H1 (cell line): ENCODE results near the gene NEDD4L. TPM values are rescaled to one million over a fixed set of nuclear protein-coding genes. Genes with fewer than 3 reads are reported as not detected.

ENCODE experiments used
- CTCF ChIA-PET: fragments of 300-600 bp; sonication (Branson Sonifier 250); formaldehyde crosslinking; loops from one replicate; lab custom pipeline; 2021; ENCODE audit not compliant: partially characterized antibody; lab: Charles Lee
- POLR2A ChIA-PET: fragments of 300-600 bp; sonication (Branson Sonifier 250); formaldehyde crosslinking; loops from one replicate; lab custom pipeline; 2021; ENCODE audit warnings: inconsistent platforms; ENCODE audit not compliant: partially characterized antibody; lab: Charles Lee
- DNase-seq, 2 experiments: peaks; one replicate each; pipeline versions ENCODE4 v3.0.0 to v3.0.0-alpha.2; 2010 to 2022; ENCODE audit warnings: low spot score in 2 of 2, low read depth in 1 of 2, mixed read lengths in 1 of 2
- FAIRE-seq: peaks from 2 replicates; lab custom pipeline; 2011; peaks lifted over from hg19 to GRCh38; lab: Jason Lieb, UNC
- H2AFZ ChIP-seq: 2 replicates; pipeline ENCODE4 v1.8.1; 2012; ENCODE audit warnings: low read length, inconsistent platforms
- H2AK5ac ChIP-seq: 2 replicates; pipeline ENCODE4 v1.6.1; 2013; ENCODE audit warnings: low read depth, low read length
- H2BK120ac ChIP-seq: replicated peaks from 2 replicates; pipeline ENCODE3; 2013; ENCODE audit warnings: low read depth, low read length, inconsistent platforms
- H2BK12ac ChIP-seq: 2 replicates; pipeline ENCODE4 v1.6.1; 2013; ENCODE audit warnings: low read depth, low read length
- H2BK15ac ChIP-seq: 2 replicates; pipeline ENCODE4 v1.6.1; 2013; ENCODE audit warnings: low read length
- H2BK20ac ChIP-seq: 2 replicates; pipeline ENCODE4 v1.6.1; 2013; ENCODE audit warnings: low read length
- H2BK5ac ChIP-seq: 2 replicates; pipeline ENCODE4 v1.6.1; 2013; ENCODE audit warnings: low read depth, low read length
- H3K14ac ChIP-seq: 2 replicates; pipeline ENCODE4 v1.6.1; 2013; ENCODE audit warnings: inconsistent platforms; ENCODE audit not compliant: insufficient read length
- H3K18ac ChIP-seq: 2 replicates; pipeline ENCODE4 v1.6.1; 2013; ENCODE audit warnings: low read length; ENCODE audit errors: extremely low read depth
- H3K23ac ChIP-seq: 2 replicates; pipeline ENCODE4 v1.6.1; 2013; ENCODE audit warnings: inconsistent platforms; ENCODE audit not compliant: insufficient read length
- H3K23me2 ChIP-seq: 2 replicates; pipeline ENCODE4 v1.6.1; 2013; ENCODE audit warnings: low read depth, low read length
- H3K27ac ChIP-seq: 2 replicates; pipeline ENCODE4 v1.6.1; 2011; ENCODE audit warnings: low read depth, low read length, inconsistent platforms
- H3K27me3 ChIP-seq, 4 experiments: replicated peaks in 1 of 4; 1 replicate in 1 of 4; 2 replicates in 3 of 4; pipeline versions ENCODE4 v1.6.1 to v1.8.1; 2011 to 2013; ENCODE audit warnings: low read length in 3 of 4, mild to moderate bottlenecking in 3 of 4, inconsistent platforms in 2 of 4, mixed read lengths in 2 of 4, moderate library complexity in 1 of 4; ENCODE audit not compliant: control insufficient read depth in 3 of 4, insufficient read depth in 3 of 4; ENCODE audit errors: extremely low read depth in 1 of 4
- H3K36me3 ChIP-seq, 4 experiments: 2 replicates each; pipeline versions ENCODE4 v1.6.1 to v1.8.1; 2011 to 2013; ENCODE audit warnings: mild to moderate bottlenecking in 4 of 4, low read length in 3 of 4, moderate library complexity in 2 of 4, control low read depth in 1 of 4, inconsistent platforms in 1 of 4; ENCODE audit not compliant: insufficient read depth in 4 of 4, control insufficient read depth in 2 of 4
- H3K4ac ChIP-seq: replicated peaks from 2 replicates; pipeline ENCODE3; 2013; ENCODE audit warnings: low read length, low read depth, mixed read lengths, inconsistent platforms; ENCODE audit not compliant: insufficient read length
- H3K4me1 ChIP-seq, 4 experiments: replicated peaks in 1 of 4; 1 replicate in 1 of 4; 2 replicates in 3 of 4; pipeline versions ENCODE4 v1.6.1 to v1.8.1; 2011 to 2013; ENCODE audit warnings: low read length in 3 of 4, inconsistent platforms in 2 of 4, mixed read lengths in 1 of 4; ENCODE audit not compliant: insufficient read depth in 4 of 4, control insufficient read depth in 3 of 4
- H3K4me2 ChIP-seq, 2 experiments: 2 replicates each; pipeline versions ENCODE4 v1.6.1 to v1.8.1; 2011 to 2013; ENCODE audit warnings: low read depth in 2 of 2, low read length in 2 of 2, control low read depth in 1 of 2, inconsistent platforms in 1 of 2, mild to moderate bottlenecking in 1 of 2; ENCODE audit not compliant: insufficient read depth in 1 of 2
- H3K4me3 ChIP-seq, 4 experiments: fragments of 200-600, 300-600 bp in 1 of 4; sonication (generic), shearing (Covaris generic), sonication (Bioruptor Twin) in 1 of 4; 2 replicates each; pipeline versions ENCODE4 v1.5.1 to v1.8.1; 2011 to 2016; ENCODE audit warnings: low read length in 4 of 4, low read depth in 3 of 4, control low read depth in 2 of 4, inconsistent platforms in 2 of 4, mild to moderate bottlenecking in 2 of 4, mixed read lengths in 1 of 4, moderate library complexity in 1 of 4; ENCODE audit not compliant: insufficient read depth in 2 of 4; ENCODE audit errors: extremely low read depth in 1 of 4
- H3K56ac ChIP-seq: replicated peaks from 2 replicates; pipeline ENCODE3; 2013; ENCODE audit warnings: low read depth, mild to moderate bottlenecking, mixed read lengths, low read length, inconsistent platforms; ENCODE audit not compliant: insufficient read length
- H3K79me1 ChIP-seq: 2 replicates; pipeline ENCODE4 v1.6.1; 2013; ENCODE audit warnings: low read depth, low read length, control low read depth
- H3K79me2 ChIP-seq, 2 experiments: 2 replicates each; pipeline versions ENCODE4 v1.6.1 to v1.8.1; 2012 to 2013; ENCODE audit warnings: low read length in 2 of 2, mild to moderate bottlenecking in 2 of 2, inconsistent platforms in 1 of 2; ENCODE audit not compliant: insufficient read depth in 2 of 2, control insufficient read depth in 1 of 2
- H3K9ac ChIP-seq, 4 experiments: replicated peaks in 1 of 4; 1 replicate in 1 of 4; 2 replicates in 3 of 4; pipeline versions ENCODE4 v1.6.1 to v1.8.1; 2011 to 2013; ENCODE audit warnings: low read depth in 3 of 4, low read length in 3 of 4, control low read depth in 2 of 4, mild to moderate bottlenecking in 2 of 4, moderate library complexity in 2 of 4, inconsistent platforms in 1 of 4; ENCODE audit errors: extremely low read depth in 1 of 4
- H3K9me3 ChIP-seq, 2 experiments: 2 replicates each; pipeline versions ENCODE4 v1.6.1 to v1.8.1; 2012 to 2013; ENCODE audit warnings: mild to moderate bottlenecking in 2 of 2, moderate library complexity in 2 of 2, control low read depth in 1 of 2, inconsistent platforms in 1 of 2, low read depth in 1 of 2, low read length in 1 of 2, mixed read lengths in 1 of 2; ENCODE audit not compliant: insufficient read depth in 2 of 2
- H4K20me1 ChIP-seq, 2 experiments: replicated peaks in 1 of 2; 2 replicates each; pipeline versions ENCODE3 to v1.8.1; 2011 to 2013; ENCODE audit warnings: inconsistent platforms in 2 of 2, low read length in 2 of 2, mild to moderate bottlenecking in 1 of 2; ENCODE audit not compliant: insufficient read depth in 2 of 2, control insufficient read depth in 1 of 2
- H4K5ac ChIP-seq: 2 replicates; pipeline ENCODE4 v1.6.1; 2013; ENCODE audit warnings: low read length, low read depth, mixed read lengths, inconsistent platforms; ENCODE audit not compliant: insufficient read length
- H4K8ac ChIP-seq: 2 replicates; pipeline ENCODE4 v1.8.0; 2013; ENCODE audit warnings: mild to moderate bottlenecking, moderate library complexity, low read length, inconsistent platforms; ENCODE audit not compliant: insufficient read depth; ENCODE audit errors: extremely low read depth
- H4K91ac ChIP-seq: replicated peaks from 2 replicates; pipeline ENCODE3; 2013; ENCODE audit warnings: low read length, mixed read lengths, inconsistent platforms; ENCODE audit not compliant: insufficient read length
- ASH2L ChIP-seq: fragments of 200-600, 300-600 bp; sonication (generic); IDR thresholded peaks from one replicate; pipeline ENCODE4 v1.7.1; 2017; ENCODE audit warnings: low read length
- BRCA1 ChIP-seq: IDR thresholded peaks from 2 replicates; pipeline ENCODE4 v1.6.1; 2012; ENCODE audit warnings: low read depth, low read length, improper control_type of control experiment
- E2F6 ChIP-seq: IDR thresholded peaks from 2 replicates; pipeline ENCODE4 v1.6.1; 2012; ENCODE audit warnings: inconsistent platforms
- GABPA ChIP-seq: IDR thresholded peaks from 2 replicates; pipeline ENCODE4 v1.6.1; 2011; ENCODE audit warnings: mild to moderate bottlenecking, low read length, moderate library complexity, borderline replicate concordance; ENCODE audit not compliant: insufficient read depth
- SIRT6 ChIP-seq: IDR thresholded peaks from one replicate; pipeline ENCODE4 v1.7.1; 2012; ENCODE audit warnings: low read length, inconsistent platforms
- TAF7 ChIP-seq: optimal IDR thresholded peaks from 2 replicates; pipeline ENCODE3; 2011; ENCODE audit warnings: low read depth, mild to moderate bottlenecking, inconsistent platforms, low read length, moderate library complexity, borderline replicate concordance
- USF2 ChIP-seq: IDR thresholded peaks from 2 replicates; pipeline ENCODE4 v1.6.1; 2011; ENCODE audit warnings: low read length, improper control_type of control experiment
- WGBS, 2 experiments: shearing (Covaris generic) in 1 of 2; methylation state at CpG; one replicate each; pipeline versions ENCODE4 v1.1.6 to v1.1.7; 2013 to 2015; ENCODE audit warnings: low lambda C conversion rate in 2 of 2, mixed read lengths in 2 of 2, inconsistent platforms in 1 of 2, low coverage in 1 of 2, missing lambda C conversion rate in 1 of 2; ENCODE audit not compliant: insufficient replicate concordance in 2 of 2, insufficient coverage in 1 of 2, insufficient read length in 1 of 2; ENCODE audit errors: extremely low coverage in 1 of 2, missing lambda C conversion rate in 1 of 2; 5-methylcytosine and 5-hydroxymethylcytosine counted together
- polyA plus RNA-seq, 7 experiments: library from polyadenylated mRNA; depleted of rRNA in 3 of 7; stranded (reverse) in 5 of 7; unstranded in 2 of 7; fragments of >200 nt in 5 of 7; fragments of 200-250 nt in 2 of 7; gene quantifications; 1 replicate in 5 of 7; 2 replicates in 1 of 7; 4 replicates in 1 of 7; pipeline versions ENCODE4 v1.2.1 to v1.2.3, GENCODE V29; 2011 to 2013; ENCODE audit warnings: missing spikeins in 2 of 7, mixed read lengths in 2 of 7
- total RNA-seq: library from RNA; stranded (reverse); fragmentation: NEBNext Ultra II Directional; extraction: Animal tissue kit (Norgen Biotek cat#: 25700); gene quantifications from 2 replicates; pipeline ENCODE4 v1.2.1, GENCODE V29; 2021

Gene NEDD4L
- total and polyA plus RNA-seq, 2 of the 8 experiments (the other 6 are each of a cell fraction or from before 2014, with no cell fraction given): 37.3 to 69.8 TPM

GRCh38 chr18:58431215-58431614 is 387.2 kb downstream of the NEDD4L start:
- no peak overlapping the region for H3K14ac ChIP-seq
- no peak overlapping the region for H2BK20ac ChIP-seq
- no peak overlapping the region; the same call in 1 of the 2 replicates for H3K18ac ChIP-seq
- no peak for FAIRE-seq
- no peaks in the 10 kb centered on the region for H3K79me2 ChIP-seq
- CTCF ChIA-PET: interaction anchor here (1.2 kb wide), 1 partner anchor 32 kb away, joined by 3 read pairs; no protein-coding TSS in a partner anchor
- no peak overlapping the region for H2BK15ac ChIP-seq
- no peak overlapping the region for H3K56ac ChIP-seq
- H3K23ac ChIP-seq: no peak overlapping the region
- H3K4me1 ChIP-seq: peaks cover 0 to 4% (median 0%) of the 10 kb centered on the region in 4 experiments; a peak in 2 of 7 replicates
- H2AFZ ChIP-seq: no peak overlapping the region
- H3K4me3 ChIP-seq: no peak overlapping the region
- POLR2A ChIA-PET: no interaction called here
- no peak overlapping the region for H2AK5ac ChIP-seq
- H3K9ac ChIP-seq: no peak overlapping the region; a peak in 1 of 7 replicates
- H3K27ac ChIP-seq: no peak overlapping the region
- no peak overlapping the region for H4K5ac ChIP-seq
- no peaks in the 10 kb centered on the region for H3K79me1 ChIP-seq
- H3K9me3 ChIP-seq: no peaks in the 10 kb centered on the region
- H2BK12ac ChIP-seq: no peak overlapping the region
- H4K20me1 ChIP-seq: no peaks in the 10 kb centered on the region
- DNase-seq: no peak
- H3K23me2 ChIP-seq: 0 out of 2 replicates have a peak, but pooled peaks cover 2% of the 10 kb centered on the region
- H3K27me3 ChIP-seq: no peaks in the 10 kb centered on the region
- H3K4ac ChIP-seq: no peak overlapping the region
- H4K8ac ChIP-seq: no peak overlapping the region
- H4K91ac ChIP-seq: no peak overlapping the region
- 80% methylated on average over 5 of the region's 5 CpGs; no CpG with 5 or more reads in 1 of the 2 experiments for WGBS, 2 experiments
- no peak overlapping the region for H2BK120ac ChIP-seq
- no peak overlapping the region for H3K4me2 ChIP-seq
- no peaks in the 10 kb centered on the region for H3K36me3 ChIP-seq
- no peak overlapping the region for H2BK5ac ChIP-seq
- TF ChIP-seq E2F6 (no peak), BRCA1 (no peak), TAF7 (no peak), ASH2L (no peak), USF2 (no peak), SIRT6 (no peak), GABPA (no peak)
